ENCODE measurements around the gene KAZALD1.

DNA sequence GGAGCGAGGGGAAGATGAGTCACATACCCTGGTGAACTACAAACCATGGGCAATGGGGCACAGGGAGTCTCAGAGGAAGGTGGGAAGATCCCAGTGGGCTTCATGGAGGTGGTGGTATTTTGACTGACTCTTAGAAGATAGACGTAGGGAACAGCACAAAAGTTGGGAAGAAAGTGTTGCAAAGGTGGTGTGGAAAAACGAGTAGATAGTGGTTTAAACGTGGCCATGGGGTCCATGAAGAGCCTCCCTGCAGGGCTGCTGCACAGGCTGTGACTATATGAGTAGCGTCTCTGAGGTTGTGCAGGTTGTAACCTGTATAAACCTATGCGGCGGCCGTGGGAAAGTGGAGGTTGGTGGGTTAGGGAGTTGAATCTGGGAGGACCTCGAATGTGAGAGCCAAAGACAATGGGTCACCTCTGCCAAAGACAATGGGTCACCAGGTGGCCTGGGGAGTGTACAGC is 48.4 kb upstream of the KAZALD1 start:
- TF ChIP-seq, protein P1, sequence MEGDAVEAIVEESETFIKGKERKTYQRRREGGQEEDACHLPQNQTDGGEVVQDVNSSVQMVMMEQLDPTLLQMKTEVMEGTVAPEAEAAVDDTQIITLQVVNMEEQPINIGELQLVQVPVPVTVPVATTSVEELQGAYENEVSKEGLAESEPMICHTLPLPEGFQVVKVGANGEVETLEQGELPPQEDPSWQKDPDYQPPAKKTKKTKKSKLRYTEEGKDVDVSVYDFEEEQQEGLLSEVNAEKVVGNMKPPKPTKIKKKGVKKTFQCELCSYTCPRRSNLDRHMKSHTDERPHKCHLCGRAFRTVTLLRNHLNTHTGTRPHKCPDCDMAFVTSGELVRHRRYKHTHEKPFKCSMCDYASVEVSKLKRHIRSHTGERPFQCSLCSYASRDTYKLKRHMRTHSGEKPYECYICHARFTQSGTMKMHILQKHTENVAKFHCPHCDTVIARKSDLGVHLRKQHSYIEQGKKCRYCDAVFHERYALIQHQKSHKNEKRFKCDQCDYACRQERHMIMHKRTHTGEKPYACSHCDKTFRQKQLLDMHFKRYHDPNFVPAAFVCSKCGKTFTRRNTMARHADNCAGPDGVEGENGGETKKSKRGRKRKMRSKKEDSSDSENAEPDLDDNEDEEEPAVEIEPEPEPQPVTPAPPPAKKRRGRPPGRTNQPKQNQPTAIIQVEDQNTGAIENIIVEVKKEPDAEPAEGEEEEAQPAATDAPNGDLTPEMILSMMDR (IDR thresholded peaks at IDR 0.05) = no peak
- no peak for TF ChIP-seq POLR2A (IDR thresholded peaks at IDR 0.05)

Measured in lower leg skin (tissue), 3 donors.